Adipocyte (in vitro differentiated cells): ENCODE results near the gene LINGO1.

Experiments used
- DNase-seq: peaks from one replicate; pipeline ENCODE4 v3.0.0-alpha.2; 2015; ENCODE audit warnings: low read depth
- H3K27me3 ChIP-seq: replicated peaks from 2 replicates; pipeline ENCODE4 v1.7.0; 2013; ENCODE audit warnings: mild to moderate bottlenecking, low read length, moderate library complexity; ENCODE audit not compliant: control insufficient read depth, insufficient read depth
- H3K36me3 ChIP-seq: 2 replicates; pipeline ENCODE4 v1.7.0; 2013; ENCODE audit warnings: low read length, mild to moderate bottlenecking, moderate library complexity; ENCODE audit not compliant: control insufficient read depth, insufficient read depth, severe bottlenecking
- H3K4me1 ChIP-seq: 2 replicates; pipeline ENCODE4 v1.7.0; 2013; ENCODE audit warnings: mild to moderate bottlenecking, low read length, moderate library complexity; ENCODE audit not compliant: control insufficient read depth, insufficient read depth
- H3K4me3 ChIP-seq: 2 replicates; pipeline ENCODE4 v1.7.0; 2013; ENCODE audit warnings: mild to moderate bottlenecking, low read length, moderate library complexity
- H3K9ac ChIP-seq: 2 replicates; pipeline ENCODE4 v1.7.0; 2013; ENCODE audit warnings: mild to moderate bottlenecking, low read length, moderate library complexity
- H3K9me3 ChIP-seq: 2 replicates; pipeline ENCODE4 v1.7.0; 2013; ENCODE audit warnings: mild to moderate bottlenecking, low read length, moderate library complexity; ENCODE audit not compliant: control insufficient read depth

LINGO1 gene

GRCh38 chr15:77632534-77633133, at the start of gene LINGO1:
Gene LINGO1, minus strand, starts transcription at chr15:77632912. Its CDS starts 597 bp downstream, at chr15:77632315.
- Histone ChIP-seq H3K9me3 (peaks cover 6% of the 10 kb centered on the region), H3K9ac (peak within 1 kb of the TSS; percentile 56), H3K4me1 (no peaks in the 10 kb centered on the region), H3K36me3 (no peaks in the 10 kb centered on the region), H3K4me3 (peak within 1 kb of the TSS; percentile 75), H3K27me3 (peaks cover 71% of the 10 kb centered on the region)
- DNase-seq: peak; percentile 58

- Histone ChIP-seq H3K9me3 (peaks cover 4% of the 10 kb centered on the region), H3K9ac (no peak overlapping the region), H3K4me3 (no peak overlapping the region), H3K36me3 (no peaks in the 10 kb centered on the region), H3K27me3 (peaks cover 64% of the 10 kb centered on the region), H3K4me1 (no peaks in the 10 kb centered on the region)
- DNase-seq: no peak
Observed at GRCh38 chr15:77681362-77681761, 48.6 kb upstream of the LINGO1 start.

- no peak for DNase-seq
- H3K36me3 ChIP-seq: no peaks in the 10 kb centered on the region
- H3K4me3 ChIP-seq: no peak overlapping the region
- H3K9ac ChIP-seq: no peak overlapping the region
- peaks cover 13% of the 10 kb centered on the region for H3K9me3 ChIP-seq
- H3K4me1 ChIP-seq: no peaks in the 10 kb centered on the region
- peaks cover 87% of the 10 kb centered on the region for H3K27me3 ChIP-seq
Observed at GRCh38 chr15:77676569-77677375, 44.1 kb upstream of the LINGO1 start.

GRCh38 chr15:77675806-77676415, 43.2 kb upstream of the LINGO1 start:
- no peak for DNase-seq
- peaks cover 13% of the 10 kb centered on the region for H3K9me3 ChIP-seq
- peaks cover 87% of the 10 kb centered on the region for H3K27me3 ChIP-seq
- no peaks in the 10 kb centered on the region for H3K4me1 ChIP-seq
- H3K4me3 ChIP-seq: no peak overlapping the region
- no peaks in the 10 kb centered on the region for H3K36me3 ChIP-seq
- no peak overlapping the region for H3K9ac ChIP-seq

- H3K36me3 ChIP-seq: no peaks in the 10 kb centered on the region
- no peaks in the 10 kb centered on the region for H3K4me1 ChIP-seq
- no peak overlapping the region for H3K9ac ChIP-seq
- H3K27me3 ChIP-seq: peaks cover 87% of the 10 kb centered on the region
- no peak overlapping the region for H3K4me3 ChIP-seq
- no peak for DNase-seq
- peaks cover 13% of the 10 kb centered on the region for H3K9me3 ChIP-seq
Observed at GRCh38 chr15:77674327-77674726, 41.6 kb upstream of the LINGO1 start.

- Histone ChIP-seq H3K36me3 (no peaks in the 10 kb centered on the region), H3K9me3 (peaks cover 13% of the 10 kb centered on the region), H3K4me3 (no peak overlapping the region), H3K9ac (no peak overlapping the region), H3K27me3 (peaks cover 90% of the 10 kb centered on the region), H3K4me1 (no peaks in the 10 kb centered on the region)
- DNase-seq: no peak
Observed at GRCh38 chr15:77673866-77674265, 41.2 kb upstream of the LINGO1 start.

- Histone ChIP-seq H3K4me3 (no peak overlapping the region), H3K9ac (no peak overlapping the region), H3K4me1 (no peaks in the 10 kb centered on the region), H3K36me3 (no peaks in the 10 kb centered on the region), H3K27me3 (peaks cover 96% of the 10 kb centered on the region), H3K9me3 (peaks cover 13% of the 10 kb centered on the region)
- DNase-seq: no peak
Observed at GRCh38 chr15:77672135-77672534, 39.4 kb upstream of the LINGO1 start.

- peaks cover 96% of the 10 kb centered on the region for H3K27me3 ChIP-seq
- no peak for DNase-seq
Observed at GRCh38 chr15:77671362-77672056, 38.8 kb upstream of the LINGO1 start.

GRCh38 chr15:77670558-77671361, 38.0 kb upstream of the LINGO1 start:
- Histone ChIP-seq H3K4me3 (no peak overlapping the region), H3K9ac (no peak overlapping the region), H3K27me3 (peaks cover 95% of the 10 kb centered on the region), H3K36me3 (no peaks in the 10 kb centered on the region), H3K9me3 (peaks cover 13% of the 10 kb centered on the region), H3K4me1 (no peaks in the 10 kb centered on the region)
- no peak for DNase-seq

More at GRCh38 chr15:77671362-77672056, 38.8 kb upstream of the LINGO1 start:
- H3K9ac ChIP-seq: no peak overlapping the region
- H3K4me1 ChIP-seq: no peaks in the 10 kb centered on the region
- H3K4me3 ChIP-seq: no peak overlapping the region
- H3K9me3 ChIP-seq: peaks cover 13% of the 10 kb centered on the region
- H3K36me3 ChIP-seq: no peaks in the 10 kb centered on the region

GRCh38 chr15:77669896-77670295, 37.2 kb upstream of the LINGO1 start:
- no peak for DNase-seq
- H3K9me3 ChIP-seq: peaks cover 13% of the 10 kb centered on the region
- H3K4me3 ChIP-seq: no peak overlapping the region
- no peaks in the 10 kb centered on the region for H3K36me3 ChIP-seq
- no peaks in the 10 kb centered on the region for H3K4me1 ChIP-seq
- no peak overlapping the region for H3K9ac ChIP-seq
- peaks cover 93% of the 10 kb centered on the region for H3K27me3 ChIP-seq
